H1 (cell line): ENCODE measurements around the gene CEP57L1. TPM values are rescaled to one million over a fixed set of nuclear protein-coding genes. Genes with fewer than 3 reads are reported as not detected.

ENCODE experiments used
- ASH2L ChIP-seq: fragments of 200-600, 300-600 bp; sonication (generic); IDR thresholded peaks from one replicate; pipeline ENCODE4 v1.7.1; 2017; ENCODE audit warnings: low read length
- BACH1 ChIP-seq: IDR thresholded peaks from 2 replicates; pipeline ENCODE4 v1.6.1; 2012; ENCODE audit warnings: low read length, improper control_type of control experiment
- CHD2 ChIP-seq: IDR thresholded peaks from 2 replicates; pipeline ENCODE4 v1.6.1; 2012; ENCODE audit warnings: low read length, improper control_type of control experiment
- E2F6 ChIP-seq: IDR thresholded peaks from 2 replicates; pipeline ENCODE4 v1.6.1; 2012; ENCODE audit warnings: inconsistent platforms
- EGR1 ChIP-seq: IDR thresholded peaks from 2 replicates; pipeline ENCODE4 v1.6.1; 2011; ENCODE audit warnings: low read depth, low read length, borderline replicate concordance
- EZH2 ChIP-seq: fragments of 200-600 bp; sonication (generic); IDR thresholded peaks from 2 replicates; pipeline ENCODE4 v1.7.1; 2012; ENCODE audit warnings: low read depth, mild to moderate bottlenecking, moderate library complexity, low read length, inconsistent platforms; ENCODE audit not compliant: severe bottlenecking
- GABPA ChIP-seq: IDR thresholded peaks from 2 replicates; pipeline ENCODE4 v1.6.1; 2011; ENCODE audit warnings: mild to moderate bottlenecking, low read length, moderate library complexity, borderline replicate concordance; ENCODE audit not compliant: insufficient read depth
- HDAC6 ChIP-seq: IDR thresholded peaks from one replicate; pipeline ENCODE4 v1.7.1; 2012; ENCODE audit warnings: low read depth, mild to moderate bottlenecking, inconsistent platforms, low read length, moderate library complexity
- JUN ChIP-seq: IDR thresholded peaks from 2 replicates; pipeline ENCODE4 v1.6.1; 2011; ENCODE audit warnings: low read depth, mild to moderate bottlenecking, improper control_type of control experiment, low read length
- MAFK ChIP-seq: IDR thresholded peaks from 2 replicates; pipeline ENCODE4 v1.6.1; 2012; ENCODE audit warnings: low read depth, mild to moderate bottlenecking, improper control_type of control experiment, low read length
- NRF1 ChIP-seq: IDR thresholded peaks from 2 replicates; pipeline ENCODE4 v1.6.1; 2011; ENCODE audit warnings: mild to moderate bottlenecking, low read depth, low read length, improper control_type of control experiment
- PHF8 ChIP-seq: fragments of 200-600 bp; sonication (generic); conservative IDR thresholded peaks from 2 replicates; pipeline ENCODE4 v1.7.1; 2012; ENCODE audit warnings: low read depth, mild to moderate bottlenecking, inconsistent platforms, low read length, moderate library complexity
- POLR2A ChIP-seq, 2 experiments: IDR thresholded peaks; 1 replicate in 1 of 2; 2 replicates in 1 of 2; pipeline ENCODE4 v1.6.1; 2011; ENCODE audit warnings: low read depth in 2 of 2, low read length in 2 of 2, mild to moderate bottlenecking in 2 of 2; ENCODE audit errors: control extremely low read depth in 1 of 2
- POU5F1 ChIP-seq: IDR thresholded peaks from 2 replicates; pipeline ENCODE4 v1.6.1; 2011; ENCODE audit warnings: low read depth, mild to moderate bottlenecking, low read length, moderate library complexity
- RBBP5 ChIP-seq: IDR thresholded peaks from 2 replicates; pipeline ENCODE4 v1.7.1; 2012; ENCODE audit warnings: low read depth, mild to moderate bottlenecking, inconsistent platforms, low read length, moderate library complexity, borderline replicate concordance
- RNF2 ChIP-seq: fragments of 200-900, 300-1000 bp; sonication (generic); IDR thresholded peaks from 2 replicates; pipeline ENCODE4 v1.7.1; 2016; ENCODE audit warnings: borderline replicate concordance, low read depth, mild to moderate bottlenecking, antibody characterized with exemption, low read length; ENCODE audit not compliant: poor library complexity, severe bottlenecking; ENCODE audit errors: missing control alignments
- SP4 ChIP-seq: IDR thresholded peaks from 2 replicates; pipeline ENCODE4 v1.6.1; 2012; ENCODE audit warnings: low read length, inconsistent platforms
- SRF ChIP-seq: IDR thresholded peaks from 2 replicates; pipeline ENCODE4 v1.6.1; 2011; ENCODE audit warnings: mild to moderate bottlenecking, low read depth, low read length, moderate library complexity
- TAF1 ChIP-seq: IDR thresholded peaks from 2 replicates; pipeline ENCODE4 v1.6.1; 2011; ENCODE audit warnings: mild to moderate bottlenecking, low read depth, low read length
- TAF7 ChIP-seq: optimal IDR thresholded peaks from 2 replicates; pipeline ENCODE3; 2011; ENCODE audit warnings: low read depth, mild to moderate bottlenecking, inconsistent platforms, low read length, moderate library complexity, borderline replicate concordance
- TBP ChIP-seq: IDR thresholded peaks from 2 replicates; pipeline ENCODE4 v1.6.1; 2011; ENCODE audit warnings: low read depth, low read length, improper control_type of control experiment
- polyA plus RNA-seq, 7 experiments: library from polyadenylated mRNA; depleted of rRNA in 3 of 7; stranded (reverse) in 5 of 7; unstranded in 2 of 7; fragments of >200 nt in 5 of 7; fragments of 200-250 nt in 2 of 7; gene quantifications; 1 replicate in 5 of 7; 2 replicates in 1 of 7; 4 replicates in 1 of 7; pipeline versions ENCODE4 v1.2.1 to v1.2.3, GENCODE V29; 2011 to 2013; ENCODE audit warnings: missing spikeins in 2 of 7, mixed read lengths in 2 of 7
- total RNA-seq: library from RNA; stranded (reverse); fragmentation: NEBNext Ultra II Directional; extraction: Animal tissue kit (Norgen Biotek cat#: 25700); gene quantifications from 2 replicates; pipeline ENCODE4 v1.2.1, GENCODE V29; 2021
- TF ChIP-seq, protein P1 (sequence below): IDR thresholded peaks from 2 replicates; pipeline ENCODE4 v1.6.1; 2012; ENCODE audit warnings: low read length, inconsistent platforms

Gene CEP57L1
- total and polyA plus RNA-seq, 2 of the 8 experiments (the other 6 are each of a cell fraction or from before 2014, with no cell fraction given), result 3.6 to 11.5 TPM

GRCh38 chr6:109095036-109095834 is at the start of gene CEP57L1 (continued):
- TF ChIP-seq SRF, result peak; percentile 67
- no peak; a peak in 1 of 3 replicates for TF ChIP-seq POLR2A (IDR thresholded peaks at IDR 0.05; ENCODE audit: control extremely low read depth in 1 of 2, low read depth in 2 of 2, low read length in 2 of 2)
- no peak for TF ChIP-seq TBP
- no peak for TF ChIP-seq POU5F1
- TF ChIP-seq, protein P1, sequence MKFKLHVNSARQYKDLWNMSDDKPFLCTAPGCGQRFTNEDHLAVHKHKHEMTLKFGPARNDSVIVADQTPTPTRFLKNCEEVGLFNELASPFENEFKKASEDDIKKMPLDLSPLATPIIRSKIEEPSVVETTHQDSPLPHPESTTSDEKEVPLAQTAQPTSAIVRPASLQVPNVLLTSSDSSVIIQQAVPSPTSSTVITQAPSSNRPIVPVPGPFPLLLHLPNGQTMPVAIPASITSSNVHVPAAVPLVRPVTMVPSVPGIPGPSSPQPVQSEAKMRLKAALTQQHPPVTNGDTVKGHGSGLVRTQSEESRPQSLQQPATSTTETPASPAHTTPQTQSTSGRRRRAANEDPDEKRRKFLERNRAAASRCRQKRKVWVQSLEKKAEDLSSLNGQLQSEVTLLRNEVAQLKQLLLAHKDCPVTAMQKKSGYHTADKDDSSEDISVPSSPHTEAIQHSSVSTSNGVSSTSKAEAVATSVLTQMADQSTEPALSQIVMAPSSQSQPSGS, result no peak
- no peak for TF ChIP-seq MAFK
- TF ChIP-seq ASH2L, result peak; percentile 66
- no peak for TF ChIP-seq JUN
- no peak for TF ChIP-seq HDAC6
- TF ChIP-seq CHD2, result no peak
- no peak for TF ChIP-seq RNF2
- peak; percentile 21; the same call in 1 of the 2 replicates for TF ChIP-seq TAF1
- TF ChIP-seq PHF8, result no peak; the same call in 1 of the 2 replicates
- peak; percentile 61 for TF ChIP-seq TAF7
- no peak for TF ChIP-seq GABPA
- no peak for TF ChIP-seq RBBP5
- TF ChIP-seq EGR1, result no peak
- TF ChIP-seq BACH1, result no peak
- no peak for TF ChIP-seq EZH2
- TF ChIP-seq E2F6, result no peak; the same call in 1 of the 2 replicates
- TF ChIP-seq SP4, result no peak
- peak; percentile 88 for TF ChIP-seq NRF1
